HG02759 (cell line): Measurements from ENCODE around the gene ARMC9.
A peak's percentile ranks its signal among the peaks of the same experiment; 100 is the strongest.

Experiments used
- ATAC-seq: cut with Tn5 transposase; IDR thresholded peaks from one replicate; pipeline ENCODE4 v1.9.1; 2021; ENCODE audit warnings: mild to moderate bottlenecking, moderate library complexity; ENCODE audit not compliant: unreplicated experiment

ARMC9 gene

DNA sequence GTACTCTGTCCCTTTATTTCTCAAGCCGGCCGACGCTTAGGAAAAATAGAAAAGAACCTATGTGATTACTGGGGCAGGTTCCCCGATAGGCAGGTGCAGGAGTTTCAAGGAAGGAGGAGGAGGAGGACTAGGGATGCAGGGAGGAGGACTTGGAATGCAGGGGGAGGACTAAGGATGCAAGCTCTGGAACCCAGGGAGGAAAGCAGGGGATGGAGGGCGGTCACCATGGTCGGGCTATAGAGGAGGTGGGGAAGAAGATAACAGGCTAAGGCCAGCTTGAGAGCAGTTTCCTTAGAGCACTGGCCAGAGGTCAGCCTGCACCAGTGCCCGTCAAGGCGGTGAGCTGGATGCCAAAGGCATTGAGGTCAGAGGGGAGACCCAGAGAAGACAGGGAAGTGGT lies 178.4 kb downstream of the ARMC9 start:
- ATAC-seq = no peak

DNA sequence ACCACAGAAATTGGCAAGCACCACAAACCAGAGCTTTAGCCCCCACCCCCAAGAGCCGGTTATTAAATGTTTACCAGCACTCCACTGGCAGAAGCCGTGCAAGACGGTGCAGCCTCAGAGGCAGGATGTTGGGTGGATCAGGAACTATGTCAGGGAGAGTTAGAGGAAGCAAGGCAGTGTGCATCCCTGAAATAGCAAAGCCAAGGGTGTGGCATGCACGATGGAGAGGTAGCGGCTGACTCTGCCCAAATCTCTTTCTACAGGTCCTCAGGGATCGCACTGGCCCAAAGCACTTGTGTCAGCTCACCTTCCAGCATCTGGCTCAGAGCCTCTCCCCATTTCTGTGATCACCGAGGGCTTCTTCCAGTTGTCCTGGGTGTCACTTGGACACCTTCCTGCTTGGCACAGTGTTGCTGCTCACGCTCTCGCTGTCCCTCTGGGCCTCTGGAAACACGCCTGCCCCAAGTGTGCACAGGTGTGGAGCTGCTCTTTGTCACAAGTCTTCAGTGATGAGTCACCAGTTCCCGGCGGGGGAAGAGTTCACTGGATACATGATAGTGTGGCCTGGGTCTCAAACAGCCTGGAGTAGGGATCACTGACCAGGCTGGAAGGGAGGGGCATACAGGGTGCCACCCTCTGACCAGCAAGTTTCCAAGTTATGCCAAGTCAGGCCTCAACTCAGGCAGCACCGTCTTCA lies 179.7 kb downstream of the ARMC9 start:
- no peak for ATAC-seq

- ATAC-seq = no peak
Observed at GRCh38 chr2:231379266-231380215, 181.1 kb downstream of the ARMC9 start.

- ATAC-seq = no peak
Observed at GRCh38 chr2:231380307-231380706, 181.9 kb downstream of the ARMC9 start.

GRCh38 chr2:231380991-231381847 lies 182.8 kb downstream of the ARMC9 start:
- no peak for ATAC-seq

- ATAC-seq = no peak
Observed at GRCh38 chr2:231382116-231382515, 183.7 kb downstream of the ARMC9 start.

DNA sequence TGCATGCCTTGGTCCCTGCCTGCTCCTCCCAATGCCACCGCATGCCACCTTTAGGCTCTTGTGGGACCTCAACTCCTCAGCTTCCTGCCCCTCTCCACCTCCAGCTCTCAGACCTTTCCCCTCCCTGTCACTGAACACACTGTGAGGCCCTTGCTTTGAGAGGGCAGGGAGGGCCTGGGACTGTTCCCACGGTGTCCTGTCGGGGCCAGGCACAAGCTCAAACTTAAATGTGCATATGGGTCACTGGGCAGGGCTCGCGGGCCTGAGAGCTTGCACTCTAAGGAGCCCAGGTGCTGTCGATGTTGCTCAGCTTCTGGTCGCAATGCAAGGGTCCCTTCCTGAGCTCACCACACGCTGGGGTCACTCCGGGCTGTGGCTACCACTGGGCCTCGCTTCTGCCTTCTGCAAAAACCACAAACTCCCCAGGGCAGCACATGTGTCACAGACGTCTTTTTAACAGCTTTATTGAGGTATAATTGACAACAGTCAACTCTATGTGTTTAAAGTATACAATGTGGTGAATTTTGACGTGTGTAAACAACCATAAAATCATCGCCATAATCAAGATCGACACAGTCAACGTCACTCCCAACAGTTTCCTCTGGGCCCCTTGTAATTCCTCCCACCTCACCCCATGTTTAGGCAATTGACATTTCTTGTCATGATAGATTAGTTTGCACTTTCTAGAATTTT lies 185.1 kb downstream of the ARMC9 start:
- ATAC-seq = no peak

- ATAC-seq = no peak
Observed at GRCh38 chr2:231384109-231384435, 185.6 kb downstream of the ARMC9 start.

GRCh38 chr2:231384970-231385369 lies 186.5 kb downstream of the ARMC9 start:
- no peak for ATAC-seq

DNA sequence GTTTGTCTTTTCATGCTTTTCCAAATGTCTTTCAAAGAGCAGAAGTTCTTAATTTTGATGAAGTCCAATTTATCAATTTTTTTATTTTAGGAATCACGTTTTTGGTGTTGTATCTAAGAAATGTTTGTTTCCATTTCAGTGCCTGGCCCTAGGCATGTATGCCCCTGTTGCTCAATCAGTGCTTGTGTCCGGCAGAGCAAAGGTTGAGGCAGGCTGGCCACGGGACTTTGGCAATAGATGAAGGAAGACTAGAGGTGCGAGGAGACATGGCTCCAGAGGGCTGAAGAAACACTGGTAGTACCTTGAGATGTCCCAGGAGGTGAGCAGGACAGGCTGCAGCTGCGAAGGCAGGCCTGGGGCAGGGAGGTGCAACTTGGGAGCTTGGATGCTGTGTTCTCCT lies 187.0 kb downstream of the ARMC9 start:
- no peak for ATAC-seq

DNA sequence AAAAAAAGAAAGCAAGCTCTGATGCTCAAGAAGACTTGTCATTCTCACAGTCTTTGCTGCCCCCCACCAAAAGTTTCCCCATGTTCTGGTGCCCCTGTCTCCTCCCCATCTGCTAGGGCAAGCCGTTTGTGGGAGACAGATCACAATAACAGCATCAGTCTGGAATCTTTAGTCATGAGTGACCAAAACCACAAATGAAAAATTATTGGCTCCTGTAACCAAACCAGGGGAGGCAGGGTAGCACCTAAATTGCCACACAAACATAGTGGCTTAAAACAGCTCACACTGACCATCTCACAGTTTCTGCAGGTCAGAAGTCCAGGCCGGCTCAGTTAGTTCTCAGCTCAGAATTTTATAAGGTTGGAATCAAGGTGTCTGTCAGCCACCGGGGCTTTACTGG lies 188.0 kb downstream of the ARMC9 start:
- ATAC-seq = no peak

GRCh38 chr2:231387904-231388724 lies 189.7 kb downstream of the ARMC9 start:
- ATAC-seq = no peak

- no peak for ATAC-seq
Observed at GRCh38 chr2:231388725-231389346, 190.4 kb downstream of the ARMC9 start.

DNA sequence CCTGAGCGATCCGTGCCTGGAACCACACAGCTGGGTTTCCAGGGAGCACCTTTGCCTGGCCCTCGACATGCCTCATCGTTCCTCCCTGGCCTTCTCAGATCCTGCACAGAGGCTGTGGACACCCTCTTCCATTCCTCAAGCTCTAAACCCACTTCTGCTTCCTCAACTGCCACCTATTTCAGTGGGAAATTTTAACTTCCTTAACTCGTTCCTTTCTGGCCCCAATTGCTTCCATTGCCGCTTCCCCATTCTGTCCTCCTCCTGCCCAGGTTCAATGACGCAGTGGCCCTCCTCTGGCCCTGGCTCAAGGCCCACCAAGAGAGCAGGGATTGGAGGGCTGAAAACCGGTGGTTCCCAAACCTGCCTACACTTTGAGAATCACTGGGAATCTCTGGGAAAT lies 192.2 kb downstream of the ARMC9 start:
- no peak for ATAC-seq

DNA sequence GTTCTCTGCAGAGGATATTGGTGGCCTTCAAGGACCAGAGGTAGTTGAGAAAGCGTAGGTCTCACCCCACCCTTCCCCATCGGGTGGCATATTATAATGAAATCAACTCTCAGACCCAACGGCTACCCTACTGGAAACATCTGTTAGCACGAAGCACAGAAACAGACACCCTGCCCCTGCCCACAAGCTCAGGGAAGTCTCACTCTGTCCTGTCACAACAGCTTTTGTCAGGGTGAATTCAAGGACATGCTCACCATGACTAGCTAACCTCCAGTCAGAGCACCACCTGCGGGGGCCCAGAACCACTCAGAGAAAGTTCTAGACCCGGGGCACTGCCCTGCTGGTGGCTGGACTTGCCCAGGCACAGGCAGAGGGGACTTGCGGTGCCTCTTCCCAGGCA lies 193.6 kb downstream of the ARMC9 start:
- no peak for ATAC-seq

DNA sequence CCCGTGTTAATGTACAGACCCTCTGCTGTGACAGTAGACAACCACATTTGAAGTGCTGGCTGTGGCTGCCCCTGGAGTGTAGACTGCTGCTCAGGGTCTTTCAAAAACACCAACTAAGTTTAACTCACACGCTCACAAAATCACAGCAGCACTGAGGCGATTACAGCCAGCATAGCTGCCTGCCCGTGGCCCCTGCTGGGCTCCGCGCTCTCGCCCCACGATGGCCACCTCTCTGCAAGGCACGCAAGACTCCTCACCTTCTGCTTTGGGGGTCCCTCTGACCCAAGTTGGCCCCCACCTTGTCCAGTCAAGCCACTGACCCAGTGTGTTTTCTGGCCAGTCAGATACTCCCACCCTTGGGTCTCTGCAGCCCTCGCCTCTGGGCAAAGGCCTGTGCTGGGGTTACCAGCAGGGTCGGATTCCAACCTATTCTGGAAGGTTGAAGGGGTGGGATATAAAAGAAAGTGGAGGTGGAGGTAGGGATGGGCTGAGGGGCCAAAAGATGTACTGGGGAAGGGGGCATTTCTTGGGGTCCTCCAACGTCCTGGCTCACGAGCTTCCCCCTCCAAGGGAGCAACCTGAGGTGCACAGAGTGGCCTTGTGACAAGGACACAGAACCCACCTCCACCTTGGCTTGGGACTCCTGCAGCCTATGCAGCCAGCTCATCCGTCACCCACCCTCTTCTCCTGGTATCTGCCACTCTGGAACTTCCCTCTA lies 194.2 kb downstream of the ARMC9 start:
- no peak for ATAC-seq

DNA sequence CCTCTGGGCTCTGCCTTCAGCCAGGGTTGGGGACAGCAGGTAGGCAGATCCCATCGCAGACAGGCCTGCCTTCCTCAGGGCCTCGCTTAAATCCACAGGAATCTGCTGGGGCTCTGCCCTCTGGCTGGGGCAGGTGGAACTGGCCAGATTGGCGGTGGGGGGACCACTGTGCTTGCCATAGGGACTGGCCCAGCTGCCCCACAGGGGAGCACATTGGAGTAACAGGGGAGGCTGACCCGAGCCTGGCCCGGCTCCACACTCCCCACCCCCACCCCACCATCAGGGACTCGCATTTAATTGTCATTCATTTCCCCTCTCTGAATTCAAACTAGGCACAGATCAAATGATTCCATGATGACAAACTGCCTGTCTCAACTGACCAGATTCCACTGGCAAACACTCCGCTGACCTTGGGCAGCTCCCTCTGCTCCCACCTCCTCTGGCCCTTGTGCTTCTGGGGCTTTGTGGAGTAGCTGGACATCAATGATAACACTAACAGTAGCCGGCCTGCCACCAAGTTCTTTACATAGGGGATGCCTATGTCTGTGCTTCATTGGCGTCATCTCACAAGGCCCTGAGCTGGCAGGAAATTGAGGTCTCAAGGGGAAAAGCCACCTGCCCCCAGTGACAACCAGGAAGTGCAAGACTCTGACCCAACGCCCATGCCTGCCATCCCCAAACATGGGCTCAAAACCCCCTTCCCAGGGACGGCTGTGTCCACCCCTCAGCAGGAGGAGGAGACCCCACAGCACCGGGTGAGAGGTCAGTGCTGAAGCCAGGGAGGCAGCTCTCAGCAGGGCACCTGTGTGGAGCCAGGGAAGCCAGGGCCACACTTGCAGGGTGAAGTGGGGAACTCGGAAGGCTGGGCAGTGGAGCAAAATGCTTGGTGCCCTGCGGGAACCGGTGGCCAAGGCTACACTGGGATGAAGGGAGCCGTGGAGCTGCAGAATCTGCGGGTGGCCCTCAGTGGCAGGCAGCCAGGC lies 195.0 kb downstream of the ARMC9 start:
- ATAC-seq = peak; percentile 42
